GM19193 (cell line): Measurements from ENCODE around the gene DCAF12.

ENCODE experiments used
- POLR2A ChIP-seq: IDR thresholded peaks from 4 replicates; pipeline ENCODE4 v1.6.1; 2011; ENCODE audit not compliant: insufficient read depth, insufficient read length; ENCODE audit errors: extremely low read depth

The DCAF12 gene

DNA sequence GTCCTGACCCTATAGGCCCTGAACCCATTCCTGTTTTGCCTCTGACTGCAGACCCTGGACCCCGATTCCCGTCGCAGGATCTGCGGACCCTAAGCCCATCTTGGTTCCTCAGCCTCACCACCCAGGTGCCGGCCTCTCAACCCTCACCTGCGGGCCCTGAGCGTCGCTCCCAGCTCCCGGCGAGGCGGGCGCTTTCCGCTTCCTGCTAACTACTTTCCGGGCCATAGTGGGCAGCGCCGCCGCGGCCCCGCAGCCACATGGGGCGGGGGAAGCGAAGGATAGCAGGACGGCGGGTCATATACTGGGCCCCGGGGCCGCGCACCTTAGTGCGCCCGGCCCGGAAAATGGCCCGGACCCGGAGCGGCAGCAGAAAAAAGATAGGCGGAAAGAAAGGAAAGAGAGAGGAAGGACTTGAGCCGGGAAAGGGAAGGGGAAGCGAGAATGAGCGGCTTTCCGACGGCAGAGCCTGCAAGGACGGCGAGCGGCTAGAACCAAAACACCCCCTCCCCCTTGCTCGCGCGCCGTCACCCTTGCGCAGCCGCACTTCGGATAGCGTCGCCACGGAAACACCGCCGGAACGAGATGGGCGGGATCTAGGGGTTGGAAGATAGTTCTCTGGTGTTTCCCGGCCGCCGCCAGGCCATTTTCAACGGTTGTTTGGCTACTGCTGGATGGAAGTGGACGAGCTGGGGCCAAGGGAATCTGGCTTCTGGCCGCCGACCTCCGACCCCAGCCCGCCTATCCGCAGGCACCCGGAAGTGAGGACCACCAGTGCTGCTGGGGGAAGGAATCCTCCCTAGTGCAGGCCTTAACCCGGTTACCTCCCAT lies at the start of gene DCAF12:
DCAF12 (minus strand) TSS at position 492 of the 828 bp plus-strand sequence; CDS start at position 225, 267 bp downstream.
- peak; percentile 74 for TF ChIP-seq POLR2A

DNA sequence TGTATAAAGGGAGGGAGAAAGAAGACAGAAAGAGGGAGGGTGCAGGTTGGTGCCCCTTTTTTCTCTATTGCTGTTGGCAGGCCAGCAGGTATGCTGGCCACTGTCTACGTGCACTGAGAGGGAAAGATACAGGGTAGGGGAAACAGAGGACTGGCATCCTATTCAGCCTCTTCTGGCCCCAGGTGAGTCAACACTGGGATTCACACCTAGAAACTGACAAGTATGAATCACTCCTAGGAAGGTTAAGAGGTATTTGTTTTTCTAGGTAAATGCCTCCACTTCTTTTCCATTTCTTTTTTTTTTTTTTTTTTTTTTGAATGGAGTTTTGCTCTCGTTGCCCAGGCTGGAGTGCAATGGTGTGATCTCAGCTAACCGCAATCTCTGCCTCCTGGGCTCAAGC lies 49.6 kb upstream of the DCAF12 start:
- no peak for TF ChIP-seq POLR2A

DNA sequence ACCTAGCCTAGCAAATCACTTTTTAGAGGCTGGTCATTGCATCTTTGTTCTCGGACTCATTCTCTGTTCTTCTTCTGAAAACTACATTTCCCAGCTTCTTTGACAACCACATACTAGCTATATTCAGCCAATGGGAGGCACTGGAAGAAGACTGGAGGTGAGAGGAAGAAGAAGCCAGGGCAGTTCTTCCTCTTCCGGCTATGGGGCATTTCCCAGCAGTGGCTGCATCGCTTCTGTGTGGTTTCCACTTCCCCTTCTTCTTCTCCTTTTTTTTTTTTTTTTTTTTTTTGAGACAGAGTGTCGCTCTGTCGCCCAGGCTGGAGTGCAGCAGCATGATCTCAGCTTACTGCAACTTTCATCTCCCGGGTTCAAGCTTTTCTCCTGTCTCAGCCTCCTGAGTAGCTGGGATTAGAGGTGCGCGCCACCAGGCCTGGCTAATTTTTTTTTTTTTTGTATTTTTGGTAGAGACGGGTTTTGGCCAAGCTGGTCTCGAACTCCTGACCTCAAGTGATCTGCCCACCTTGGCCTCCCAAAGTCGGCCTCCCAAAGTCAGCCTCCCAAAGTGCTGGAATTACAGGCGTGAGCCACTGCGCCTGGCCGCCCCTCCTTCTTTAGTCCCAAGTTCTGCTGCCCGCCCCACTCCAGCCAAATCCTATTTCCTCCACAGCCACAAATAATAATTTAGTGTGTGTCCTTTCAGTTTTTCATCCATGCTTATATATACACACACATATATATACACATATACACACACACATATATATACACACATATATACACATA lies 45.4 kb upstream of the DCAF12 start:
- no peak for TF ChIP-seq POLR2A

DNA sequence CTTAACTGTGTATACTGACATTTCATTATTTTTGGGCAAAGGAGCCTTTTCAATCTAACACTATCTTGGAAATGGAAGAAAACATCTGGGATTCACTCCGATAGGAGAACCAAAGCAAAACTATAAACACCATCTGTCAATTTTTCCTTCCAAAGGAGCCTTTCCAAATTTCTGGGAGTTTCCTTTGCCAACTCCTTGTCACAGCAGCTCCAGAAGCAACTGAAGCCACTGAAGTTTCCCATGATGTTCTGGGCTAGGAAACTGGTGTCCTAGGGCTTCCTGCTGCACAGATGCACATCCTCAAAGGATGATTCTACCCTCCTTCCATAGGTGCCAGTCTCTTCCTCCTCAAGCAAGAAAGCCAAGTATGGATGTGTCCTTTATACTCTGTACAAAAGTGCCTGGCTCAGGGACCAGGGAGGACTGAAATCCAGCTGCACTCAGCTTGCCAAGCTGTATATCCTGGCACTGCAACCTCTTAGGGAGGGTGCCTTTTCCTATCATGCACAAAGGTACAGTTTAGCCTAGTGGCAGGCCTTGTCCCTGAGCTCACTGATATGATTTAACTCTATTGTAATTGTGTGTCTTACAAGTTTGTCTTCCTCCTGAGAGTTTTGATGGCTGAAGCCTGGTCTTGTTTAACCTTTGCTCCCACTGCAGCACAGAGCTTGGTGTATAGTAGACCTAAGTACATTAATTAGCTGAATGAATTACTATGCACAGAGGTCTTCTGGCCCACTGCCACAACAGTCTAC lies 43.9 kb upstream of the DCAF12 start:
- no peak for TF ChIP-seq POLR2A

DNA sequence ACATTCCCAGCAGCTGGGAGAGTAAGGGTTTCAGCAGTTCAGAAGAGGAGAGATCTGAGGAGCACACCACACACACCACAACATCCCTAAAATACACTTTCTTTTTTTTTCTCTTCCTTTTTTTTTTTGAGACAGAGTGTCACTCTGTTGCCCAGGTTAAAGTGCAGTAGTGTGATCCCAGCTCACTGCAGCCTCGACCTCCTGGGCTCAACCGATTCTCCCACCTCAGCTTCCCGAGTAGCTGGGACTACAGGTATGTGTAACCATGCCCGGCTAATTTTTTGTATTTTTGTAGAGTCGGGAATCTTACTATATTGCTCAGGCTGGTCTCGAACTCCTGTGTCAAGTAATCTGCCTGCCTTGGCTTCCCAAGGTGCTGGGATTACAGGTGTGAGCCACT lies 42.6 kb upstream of the DCAF12 start:
- no peak for TF ChIP-seq POLR2A

DNA sequence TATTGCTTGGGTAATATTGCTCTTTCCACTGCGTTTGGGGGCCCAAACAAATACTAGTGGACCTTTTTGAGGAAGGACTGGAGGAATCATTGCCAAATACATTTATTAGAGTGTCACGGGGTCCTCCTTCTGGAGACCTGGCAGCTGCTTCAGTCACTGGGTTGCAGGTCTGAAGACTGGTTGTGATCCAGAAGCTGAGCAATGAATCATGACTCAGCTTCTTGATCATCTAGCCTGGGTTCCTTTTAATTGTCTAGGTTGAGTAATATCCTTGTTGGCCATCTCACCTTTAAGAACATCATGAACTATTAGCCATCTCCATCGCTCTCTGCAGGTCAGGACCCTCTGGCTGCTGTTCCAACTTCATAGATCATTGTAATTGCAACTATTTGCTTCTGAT lies 36.9 kb upstream of the DCAF12 start:
- TF ChIP-seq POLR2A: no peak

DNA sequence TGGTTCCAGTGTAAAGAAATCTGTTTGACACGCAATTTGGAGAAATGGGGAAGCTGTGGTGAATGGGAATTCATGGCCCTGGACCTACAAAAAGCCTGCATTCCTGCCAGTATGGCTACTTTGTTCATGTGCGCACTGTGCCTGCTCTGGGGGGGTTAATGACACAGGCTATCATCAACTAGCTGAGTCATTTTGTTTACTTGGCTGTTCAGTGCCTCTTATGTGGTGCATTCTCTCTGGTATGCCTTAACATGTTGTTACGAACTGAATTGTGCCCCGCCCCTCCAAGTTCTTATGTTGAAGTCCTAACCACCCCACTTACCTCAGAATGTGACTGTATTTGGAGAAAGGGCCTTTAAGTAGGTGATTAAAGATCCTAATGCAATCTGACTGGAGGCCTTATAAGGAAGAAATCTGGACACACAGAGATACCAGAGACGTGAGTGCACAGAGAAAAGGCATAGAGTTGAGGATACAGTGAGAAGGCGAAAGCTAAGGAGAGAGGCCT lies 31.9 kb upstream of the DCAF12 start:
- TF ChIP-seq POLR2A: no peak

DNA sequence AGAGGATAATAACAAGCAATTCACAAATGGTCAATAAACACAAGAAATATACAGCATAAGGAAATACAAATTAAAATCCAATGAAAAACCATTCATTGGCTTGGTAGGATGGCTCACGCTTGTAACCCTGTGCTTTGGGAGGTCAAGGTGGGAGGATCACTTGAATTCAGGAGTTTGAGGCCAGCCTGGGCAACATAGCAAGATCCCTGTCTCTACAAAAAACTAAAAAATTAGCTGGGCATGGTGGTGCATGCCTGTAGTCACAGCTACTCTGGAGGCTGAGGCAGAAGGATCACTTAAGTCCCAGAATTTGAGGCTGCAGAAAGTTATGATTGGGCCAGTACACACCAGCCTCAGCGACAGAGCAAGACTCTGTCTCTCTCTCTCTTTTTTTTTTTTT lies 31.4 kb upstream of the DCAF12 start:
- no peak for TF ChIP-seq POLR2A

DNA sequence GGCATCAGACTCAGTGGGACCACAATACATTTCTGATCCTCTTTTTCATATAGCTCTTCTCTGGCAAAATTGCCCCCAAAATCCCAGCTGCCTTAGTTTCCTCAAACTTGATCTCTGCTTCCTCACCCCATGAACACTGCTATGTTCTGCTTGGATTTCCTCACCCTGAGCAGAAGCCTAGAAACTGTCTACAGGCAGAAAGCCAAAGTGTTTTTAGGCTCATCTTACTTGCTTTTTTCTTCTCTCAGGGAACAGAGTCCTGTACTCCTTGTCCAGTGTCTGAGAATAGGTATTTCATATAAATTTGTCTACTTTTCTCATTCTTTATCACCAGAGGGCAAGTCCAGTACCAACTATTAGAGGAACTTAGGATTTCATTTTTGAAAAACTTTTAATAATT lies 30.8 kb upstream of the DCAF12 start:
- no peak for TF ChIP-seq POLR2A

DNA sequence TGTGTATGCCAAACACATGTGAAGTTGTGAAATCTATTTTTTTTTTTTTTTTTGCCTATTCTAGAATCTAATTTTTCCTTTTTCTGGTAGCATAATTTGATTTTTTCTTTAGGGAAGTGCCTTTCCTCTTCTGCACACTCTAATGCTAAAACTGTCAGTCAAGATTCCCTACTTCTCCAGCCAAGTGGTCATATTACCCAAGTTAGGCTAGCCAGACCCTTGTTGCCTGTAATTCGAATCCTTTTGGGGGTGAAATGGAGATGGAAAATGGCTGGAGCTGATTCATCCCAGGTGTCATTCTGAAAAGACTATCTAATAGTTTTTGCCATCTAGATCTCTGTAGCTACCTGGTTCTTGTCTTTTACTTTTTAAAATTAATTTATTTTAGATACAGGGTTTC lies 27.6 kb upstream of the DCAF12 start:
- TF ChIP-seq POLR2A: no peak

DNA sequence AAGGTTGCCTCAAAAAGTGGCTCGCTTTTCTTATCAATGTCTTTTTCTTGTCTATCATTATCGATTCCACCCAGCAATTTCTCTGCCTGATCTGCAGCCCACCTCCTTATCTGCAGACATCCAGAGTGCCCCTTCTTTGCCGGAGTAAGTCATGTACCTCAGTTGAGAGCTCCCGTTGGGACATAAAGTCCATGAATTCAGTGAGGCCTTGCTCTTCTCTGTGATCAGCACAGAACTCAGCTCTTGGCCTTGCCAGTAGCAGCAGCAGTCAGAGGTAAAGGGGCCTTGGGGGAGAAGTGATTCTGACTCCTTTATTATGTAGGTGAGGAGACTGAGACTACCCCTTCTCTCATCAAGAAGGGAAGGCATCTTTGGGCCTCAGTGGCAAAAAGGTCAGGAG lies 24.9 kb upstream of the DCAF12 start:
- no peak for TF ChIP-seq POLR2A

DNA sequence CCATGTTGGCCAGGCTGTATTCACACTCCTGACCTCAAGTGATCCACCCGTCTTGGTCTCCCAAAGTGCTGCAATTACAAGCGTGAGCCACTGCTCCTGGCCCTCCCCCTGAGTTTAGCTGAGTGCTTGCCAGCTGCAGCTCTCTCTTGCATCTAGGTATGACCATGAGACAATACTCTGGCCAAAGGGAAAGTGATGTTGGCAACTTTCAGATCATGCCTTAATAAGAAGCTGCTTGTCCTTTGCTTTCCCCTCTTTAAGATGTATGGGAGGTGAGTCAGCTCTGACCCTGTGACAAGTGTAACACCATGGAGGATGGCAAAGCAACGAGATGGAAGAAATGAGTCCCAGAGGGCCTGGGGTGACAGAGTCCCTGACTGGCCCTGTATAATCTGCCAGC lies 18.7 kb upstream of the DCAF12 start:
- no peak for TF ChIP-seq POLR2A

DNA sequence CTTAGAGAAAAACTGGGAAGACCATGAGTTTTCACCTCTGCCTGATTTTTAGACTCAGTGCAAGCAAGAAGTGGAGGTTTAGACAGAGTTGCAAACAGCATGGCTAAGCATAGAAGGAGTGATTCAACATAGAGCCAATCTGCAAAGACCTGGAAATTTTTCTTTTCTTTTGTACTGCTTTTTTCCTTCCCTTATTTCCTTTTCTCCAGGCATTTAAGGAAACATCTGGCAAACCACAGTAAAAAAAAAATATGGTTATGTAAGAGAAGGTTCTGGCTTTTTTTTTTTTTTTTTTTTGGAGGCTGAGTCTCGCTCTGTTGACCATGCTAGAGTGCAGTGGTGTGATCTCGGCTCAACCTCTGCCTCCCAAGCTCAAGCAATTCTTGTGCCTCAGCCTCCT lies 16.6 kb upstream of the DCAF12 start:
- TF ChIP-seq POLR2A: no peak

DNA sequence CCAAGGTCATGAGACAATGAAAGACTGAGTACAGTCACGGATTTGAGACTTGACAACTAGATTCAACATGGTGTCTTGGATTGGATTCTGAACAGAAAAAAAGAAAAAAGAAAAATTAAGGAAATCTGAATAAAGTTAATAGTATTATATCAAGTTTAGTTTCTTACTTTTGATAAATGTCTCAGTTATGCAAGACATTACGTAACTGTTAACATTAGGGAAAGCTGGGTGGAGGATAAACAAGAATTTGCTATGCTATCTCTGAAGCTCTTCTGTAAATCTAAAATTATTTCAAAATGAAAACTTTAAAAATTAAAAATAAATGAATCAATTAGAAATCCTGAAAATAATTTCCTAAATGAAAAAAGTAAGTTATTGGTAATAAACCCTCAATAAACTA lies 14.4 kb upstream of the DCAF12 start:
- no peak for TF ChIP-seq POLR2A

DNA sequence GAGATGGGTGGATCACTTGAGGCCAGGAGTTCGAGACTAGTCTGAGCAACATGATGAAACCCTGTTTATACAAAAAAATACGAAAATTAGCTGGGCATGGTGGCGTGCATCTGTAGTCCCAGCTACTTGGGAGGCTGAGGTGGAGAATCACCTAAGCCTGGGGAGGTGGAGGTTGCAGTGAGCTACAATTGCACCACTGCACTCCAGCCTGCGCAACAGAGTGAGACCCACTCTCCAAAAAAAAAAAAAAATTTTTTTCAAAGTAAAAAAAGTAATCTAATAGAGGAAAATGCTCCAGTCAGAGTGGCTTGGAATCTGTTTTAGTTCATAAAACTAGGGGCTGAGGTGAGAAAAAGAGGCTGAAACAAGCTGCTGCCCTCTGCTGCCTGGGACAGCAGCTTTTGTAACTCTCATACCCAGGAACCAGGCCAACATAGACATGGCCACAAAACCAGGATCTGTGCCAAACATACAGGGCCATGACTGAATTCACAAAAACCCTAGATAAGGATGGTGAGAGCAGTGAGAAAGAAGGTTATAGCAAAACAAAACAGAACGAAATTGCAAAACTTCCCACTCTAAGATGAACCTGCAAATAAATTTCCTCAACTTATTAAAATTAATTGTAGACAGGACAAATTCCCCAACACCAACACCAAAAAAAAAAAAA lies 13.1 kb upstream of the DCAF12 start:
- TF ChIP-seq POLR2A: no peak

DNA sequence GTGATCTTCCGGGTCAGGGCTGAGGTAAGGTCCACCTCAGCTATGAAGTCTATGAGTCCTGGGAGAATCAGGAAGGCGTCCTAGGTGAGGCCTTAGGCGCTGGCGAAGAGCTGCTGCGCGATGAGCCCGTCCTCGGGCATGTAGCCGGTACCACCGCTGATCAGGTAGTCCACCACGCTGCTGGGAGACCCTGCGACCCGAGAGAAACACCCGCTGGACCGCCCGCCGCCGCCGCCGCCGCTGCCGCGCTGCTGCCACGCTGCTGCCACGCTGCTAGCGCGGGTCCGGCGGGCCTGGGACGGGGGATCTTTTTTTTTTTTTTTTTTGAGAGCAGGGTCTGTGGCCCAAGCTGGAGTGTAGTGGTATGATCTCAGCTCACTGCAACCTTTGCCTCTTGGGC lies 8.0 kb upstream of the DCAF12 start:
- TF ChIP-seq POLR2A: no peak
